Measurements from ENCODE around the gene PDS5B.

DNA sequence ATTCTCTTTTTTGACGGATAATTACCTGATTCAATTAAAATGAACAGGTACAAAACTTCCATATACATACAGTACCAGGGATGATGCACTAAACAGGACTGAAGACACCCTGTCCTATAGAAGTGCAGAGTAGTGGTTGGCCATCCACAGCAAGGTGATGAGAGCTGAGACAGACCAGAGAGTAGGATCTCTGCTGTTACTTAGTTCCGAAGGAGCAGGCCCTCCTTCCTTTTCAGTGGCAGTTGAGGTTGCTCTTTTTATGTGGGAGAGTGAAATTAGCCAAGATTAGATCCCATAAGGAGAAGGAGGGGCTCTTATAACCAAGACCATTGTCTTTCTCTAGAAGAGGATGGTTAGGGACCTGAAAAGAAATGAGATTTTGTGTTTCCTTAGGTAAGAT lies 4.0 kb downstream of the PDS5B start:
- TF ChIP-seq, protein P1, sequence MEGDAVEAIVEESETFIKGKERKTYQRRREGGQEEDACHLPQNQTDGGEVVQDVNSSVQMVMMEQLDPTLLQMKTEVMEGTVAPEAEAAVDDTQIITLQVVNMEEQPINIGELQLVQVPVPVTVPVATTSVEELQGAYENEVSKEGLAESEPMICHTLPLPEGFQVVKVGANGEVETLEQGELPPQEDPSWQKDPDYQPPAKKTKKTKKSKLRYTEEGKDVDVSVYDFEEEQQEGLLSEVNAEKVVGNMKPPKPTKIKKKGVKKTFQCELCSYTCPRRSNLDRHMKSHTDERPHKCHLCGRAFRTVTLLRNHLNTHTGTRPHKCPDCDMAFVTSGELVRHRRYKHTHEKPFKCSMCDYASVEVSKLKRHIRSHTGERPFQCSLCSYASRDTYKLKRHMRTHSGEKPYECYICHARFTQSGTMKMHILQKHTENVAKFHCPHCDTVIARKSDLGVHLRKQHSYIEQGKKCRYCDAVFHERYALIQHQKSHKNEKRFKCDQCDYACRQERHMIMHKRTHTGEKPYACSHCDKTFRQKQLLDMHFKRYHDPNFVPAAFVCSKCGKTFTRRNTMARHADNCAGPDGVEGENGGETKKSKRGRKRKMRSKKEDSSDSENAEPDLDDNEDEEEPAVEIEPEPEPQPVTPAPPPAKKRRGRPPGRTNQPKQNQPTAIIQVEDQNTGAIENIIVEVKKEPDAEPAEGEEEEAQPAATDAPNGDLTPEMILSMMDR (IDR thresholded peaks at IDR 0.05; ENCODE audit: control extremely low read depth in 1 of 3, insufficient read depth in 1 of 3, low read depth in 1 of 3, low read length in 3 of 3) = no peak
- TF ChIP-seq EZH2 (IDR thresholded peaks at IDR 0.05; ENCODE audit: low read depth, low read length, severe bottlenecking) = no peak
- TF ChIP-seq RXRA (IDR thresholded peaks at IDR 0.05; ENCODE audit: insufficient read depth, low read depth, low read length) = no peak
- TF ChIP-seq TCF12 (IDR thresholded peaks at IDR 0.05; ENCODE audit: low read depth, low read length) = no peak
- TF ChIP-seq, protein P2, sequence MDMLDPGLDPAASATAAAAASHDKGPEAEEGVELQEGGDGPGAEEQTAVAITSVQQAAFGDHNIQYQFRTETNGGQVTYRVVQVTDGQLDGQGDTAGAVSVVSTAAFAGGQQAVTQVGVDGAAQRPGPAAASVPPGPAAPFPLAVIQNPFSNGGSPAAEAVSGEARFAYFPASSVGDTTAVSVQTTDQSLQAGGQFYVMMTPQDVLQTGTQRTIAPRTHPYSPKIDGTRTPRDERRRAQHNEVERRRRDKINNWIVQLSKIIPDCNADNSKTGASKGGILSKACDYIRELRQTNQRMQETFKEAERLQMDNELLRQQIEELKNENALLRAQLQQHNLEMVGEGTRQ (IDR thresholded peaks at IDR 0.05; ENCODE audit: low read length) = no peak
- TF ChIP-seq POLR2A (IDR thresholded peaks at IDR 0.05; ENCODE audit: control extremely low read depth in 1 of 2, low read depth in 2 of 2, low read length in 2 of 2) = no peak
- TF ChIP-seq PHF8 (conservative IDR thresholded peaks at IDR 0.05; ENCODE audit: low read depth, low read length) = no peak
- no peak for TF ChIP-seq MAFK (IDR thresholded peaks at IDR 0.05; ENCODE audit: low read depth, low read length)
- no peak for TF ChIP-seq JUN (IDR thresholded peaks at IDR 0.05; ENCODE audit: low read depth, low read length)

All from H1 (cell line).